GM13977 (cell line): ENCODE measurements around the gene P2RY2.

Source experiments
- DNase-seq: peaks from one replicate; pipeline ENCODE4 v3.0.0; 2012; ENCODE audit warnings: low spot score
- in situ Hi-C: fragments of 300-500 bp; cut with MboI; formaldehyde crosslinking; loops from one replicate; pipeline ENCODE4 v1.12.0; 2022; ENCODE audit warnings: low sequenced_read_pairs, low pct_unique_long_range_greater_than_20kb, mixed read lengths, inconsistent platforms; ENCODE audit not compliant: unreplicated experiment
- TF ChIP-seq, protein P1 (sequence below): IDR thresholded peaks from 2 replicates; pipeline ENCODE4 v1.5.1; 2012; ENCODE audit warnings: mild to moderate bottlenecking, control low read depth; ENCODE audit not compliant: insufficient read depth; ENCODE audit errors: extremely low read depth, missing control alignments

P2RY2 gene

DNA sequence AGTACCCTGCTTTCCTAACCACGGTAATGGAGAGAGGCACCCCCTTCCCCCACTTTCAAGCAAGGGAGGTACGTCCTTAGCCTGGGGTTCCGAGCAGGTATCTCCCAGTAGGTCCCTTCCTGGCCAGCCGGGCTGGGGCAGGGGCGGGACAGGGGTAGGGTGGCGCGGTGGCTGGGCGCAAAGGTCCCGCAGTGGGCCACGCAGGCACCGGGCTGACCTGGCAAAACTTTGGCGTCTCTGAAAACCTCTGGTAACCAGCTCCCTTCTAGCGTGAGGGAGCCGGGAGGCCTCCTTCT is 323 bp upstream of the P2RY2 start:
- TF ChIP-seq, protein P1, sequence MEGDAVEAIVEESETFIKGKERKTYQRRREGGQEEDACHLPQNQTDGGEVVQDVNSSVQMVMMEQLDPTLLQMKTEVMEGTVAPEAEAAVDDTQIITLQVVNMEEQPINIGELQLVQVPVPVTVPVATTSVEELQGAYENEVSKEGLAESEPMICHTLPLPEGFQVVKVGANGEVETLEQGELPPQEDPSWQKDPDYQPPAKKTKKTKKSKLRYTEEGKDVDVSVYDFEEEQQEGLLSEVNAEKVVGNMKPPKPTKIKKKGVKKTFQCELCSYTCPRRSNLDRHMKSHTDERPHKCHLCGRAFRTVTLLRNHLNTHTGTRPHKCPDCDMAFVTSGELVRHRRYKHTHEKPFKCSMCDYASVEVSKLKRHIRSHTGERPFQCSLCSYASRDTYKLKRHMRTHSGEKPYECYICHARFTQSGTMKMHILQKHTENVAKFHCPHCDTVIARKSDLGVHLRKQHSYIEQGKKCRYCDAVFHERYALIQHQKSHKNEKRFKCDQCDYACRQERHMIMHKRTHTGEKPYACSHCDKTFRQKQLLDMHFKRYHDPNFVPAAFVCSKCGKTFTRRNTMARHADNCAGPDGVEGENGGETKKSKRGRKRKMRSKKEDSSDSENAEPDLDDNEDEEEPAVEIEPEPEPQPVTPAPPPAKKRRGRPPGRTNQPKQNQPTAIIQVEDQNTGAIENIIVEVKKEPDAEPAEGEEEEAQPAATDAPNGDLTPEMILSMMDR: no peak
- in situ Hi-C loops: no loop called here

DNA sequence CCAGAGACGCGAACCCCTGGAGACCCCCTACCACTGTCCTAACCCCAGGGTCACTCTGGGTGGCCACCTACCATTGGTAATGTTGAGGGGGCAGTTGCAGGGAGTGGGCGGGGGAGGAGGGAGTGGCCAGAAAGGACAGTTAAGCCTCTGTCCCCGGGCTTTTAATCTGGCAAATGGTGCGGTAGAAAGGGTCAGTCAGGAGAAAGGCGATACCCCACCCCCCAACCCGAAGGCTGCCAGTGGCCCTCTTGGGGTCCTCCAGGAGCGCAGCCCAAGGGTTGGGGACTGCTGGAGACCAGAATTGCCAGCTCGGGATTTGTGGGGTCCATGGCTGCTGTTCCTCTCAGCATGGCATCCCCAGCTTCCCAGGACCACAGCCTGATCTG is 742 bp downstream of the P2RY2 start:
- TF ChIP-seq, protein P1: no peak
- in situ Hi-C loops: no loop called here
- no peak for DNase-seq

More for the DNA sequence above, 323 bp upstream of the P2RY2 start:
- DNase-seq: no peak

DNA sequence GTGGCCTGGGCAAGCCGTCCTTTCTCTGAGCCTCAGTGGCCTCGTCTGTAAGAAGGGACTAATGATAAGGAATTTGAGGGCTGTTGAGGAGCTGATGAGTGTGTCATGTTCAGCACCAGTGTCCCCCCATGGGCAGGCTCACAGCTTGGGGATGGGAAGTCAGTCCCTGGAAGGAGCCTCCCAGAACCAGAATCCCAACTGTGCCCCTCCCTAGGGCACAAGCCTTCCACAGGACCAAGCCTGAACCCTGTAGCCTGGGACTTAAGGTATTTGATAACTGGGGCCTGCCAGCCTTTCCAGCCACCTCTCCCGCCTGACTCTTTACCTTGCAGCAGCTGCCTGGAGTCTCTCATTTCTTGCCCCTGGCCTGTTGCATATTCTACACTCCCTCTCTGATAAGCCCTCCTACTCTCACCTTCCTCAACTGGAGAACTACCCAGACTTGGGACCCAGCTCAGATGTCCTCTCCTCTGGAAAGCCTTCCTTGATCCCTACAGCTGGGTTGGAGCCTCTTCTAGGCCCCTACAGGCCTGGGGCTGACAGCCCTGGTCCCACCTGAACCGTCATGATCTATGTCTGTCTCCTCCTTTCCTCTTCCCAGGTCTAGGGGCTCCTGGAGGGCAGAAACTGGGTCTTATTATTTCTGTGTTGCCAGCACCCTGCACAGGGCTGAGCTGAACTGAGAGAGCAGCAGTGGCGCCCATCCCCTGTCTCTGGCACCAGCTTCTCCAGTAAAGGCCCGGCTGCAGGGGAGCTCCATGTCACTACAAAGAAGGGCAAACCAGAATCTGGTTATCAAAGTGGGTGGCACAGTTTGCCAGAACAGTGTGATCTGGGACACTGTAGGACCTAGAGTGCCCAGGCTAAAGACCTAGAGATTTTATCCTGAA is 1.6 kb downstream of the P2RY2 start:
- TF ChIP-seq, protein P1: no peak
- peak; percentile 9 for DNase-seq
- in situ Hi-C loops: no loop called here

DNA sequence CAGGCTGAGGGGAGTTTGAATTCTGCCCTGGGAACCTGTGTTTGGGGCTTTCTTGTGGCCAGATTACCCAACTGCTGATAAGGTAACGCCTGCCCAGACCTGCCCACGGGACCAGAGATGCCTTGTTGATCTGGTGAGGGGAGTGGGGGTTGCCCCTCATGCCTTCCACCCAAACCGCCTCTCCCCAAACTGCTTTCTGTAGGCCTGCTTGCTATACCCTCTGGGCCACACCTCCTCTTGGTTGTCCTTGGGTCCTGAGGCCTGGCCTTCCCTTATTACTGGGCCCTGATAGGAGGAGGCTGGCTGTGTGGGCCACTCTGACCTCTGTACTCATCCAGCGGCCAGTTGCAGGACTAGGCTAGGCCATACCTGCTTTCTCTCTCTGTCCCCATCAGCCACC is 3.4 kb downstream of the P2RY2 start:
- in situ Hi-C loops: no loop called here
- DNase-seq: peak; percentile 10
- TF ChIP-seq, protein P1: no peak

DNA sequence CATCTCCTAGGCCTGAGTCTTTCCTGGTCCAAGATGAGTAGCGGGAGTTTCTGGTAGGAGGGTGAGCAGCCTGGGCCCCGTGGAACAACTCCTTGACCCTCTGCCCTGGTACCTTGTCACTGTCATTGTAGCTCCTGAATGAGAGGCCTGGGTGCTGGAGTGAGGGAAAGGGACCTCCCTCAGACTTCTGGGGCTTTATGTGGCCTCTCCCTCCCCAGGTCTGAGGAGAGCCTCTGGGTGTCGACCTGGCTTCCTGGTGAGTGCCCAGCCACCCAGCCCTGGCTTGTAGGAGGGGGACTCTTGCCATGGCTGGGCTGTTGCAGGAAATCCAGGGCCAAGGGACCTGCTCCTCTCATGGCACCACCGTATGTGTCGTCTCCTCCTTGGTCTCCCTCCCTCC is 3.9 kb downstream of the P2RY2 start:
- DNase-seq: no peak
- TF ChIP-seq, protein P1: no peak
- in situ Hi-C loops: no loop called here

DNA sequence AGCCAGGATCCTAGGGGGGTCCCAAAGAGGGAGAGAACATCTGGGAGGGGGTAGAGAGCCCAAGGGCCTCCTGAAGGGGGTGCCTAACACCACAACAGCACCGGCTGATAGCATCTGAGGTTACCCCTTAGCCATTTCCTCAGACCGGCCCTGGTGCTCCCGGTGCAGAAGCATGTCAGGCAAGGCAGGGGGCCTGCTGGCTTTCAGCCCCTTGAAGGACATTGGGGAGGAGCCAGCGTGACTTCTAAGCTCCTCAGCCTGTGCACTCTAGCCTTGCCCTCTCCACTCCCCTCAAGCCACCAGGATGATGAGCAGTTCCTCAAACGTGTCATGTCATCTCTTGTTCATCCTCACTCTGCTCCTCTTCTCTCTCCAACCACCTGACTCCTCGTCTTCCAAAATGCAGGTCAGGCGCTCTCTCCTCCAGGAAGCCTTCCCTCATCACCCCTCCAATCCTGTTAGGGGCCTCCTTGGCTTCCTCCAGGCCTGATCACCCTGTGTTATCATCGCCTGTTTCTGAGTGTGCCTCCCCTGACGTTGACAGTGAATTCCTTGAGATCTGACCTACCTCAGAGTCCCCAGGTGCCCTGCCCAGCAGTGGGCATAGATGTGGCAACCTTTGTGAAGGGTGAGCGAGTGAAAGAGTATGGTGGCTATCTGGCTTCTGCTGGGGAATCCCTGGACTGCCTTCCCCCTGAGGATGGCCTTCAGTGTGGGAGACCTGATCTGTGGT is 6.1 kb downstream of the P2RY2 start:
- TF ChIP-seq, protein P1: no peak
- in situ Hi-C loops: no loop called here
- DNase-seq: peak; percentile 16
